Breast epithelium (tissue), 3 donors: ENCODE results near the gene MTHFR.

ENCODE experiments used
- CTCF ChIP-seq, 3 donors: fragments of 450-650 bp; IDR thresholded peaks; one replicate each; pipeline ENCODE4 v1.5.1; 2016 to 2017; ENCODE audit warnings: antibody characterized with exemption in 3 of 3, mild to moderate bottlenecking in 3 of 3, moderate library complexity in 3 of 3
- POLR2A ChIP-seq: fragments of 450-650 bp; IDR thresholded peaks from one replicate; pipeline ENCODE4 v1.6.1; 2016; ENCODE audit warnings: antibody characterized with exemption, mild to moderate bottlenecking, moderate library complexity
- POLR2AphosphoS5 ChIP-seq, 3 donors: sonication (generic); formaldehyde crosslinking; IDR thresholded peaks; one replicate each; pipeline ENCODE4 v1.6.1; 2017; ENCODE audit warnings: antibody characterized with exemption in 3 of 3

GRCh38 chr1:11767922-11768704, 37.7 kb downstream of the MTHFR start:
- TF ChIP-seq CTCF (IDR thresholded peaks at IDR 0.05) (no peak), POLR2AphosphoS5 (IDR thresholded peaks at IDR 0.05) (no peak), POLR2A (no peak)
